ENCODE results near the gene PLEKHG4.

The PLEKHG4 gene

DNA sequence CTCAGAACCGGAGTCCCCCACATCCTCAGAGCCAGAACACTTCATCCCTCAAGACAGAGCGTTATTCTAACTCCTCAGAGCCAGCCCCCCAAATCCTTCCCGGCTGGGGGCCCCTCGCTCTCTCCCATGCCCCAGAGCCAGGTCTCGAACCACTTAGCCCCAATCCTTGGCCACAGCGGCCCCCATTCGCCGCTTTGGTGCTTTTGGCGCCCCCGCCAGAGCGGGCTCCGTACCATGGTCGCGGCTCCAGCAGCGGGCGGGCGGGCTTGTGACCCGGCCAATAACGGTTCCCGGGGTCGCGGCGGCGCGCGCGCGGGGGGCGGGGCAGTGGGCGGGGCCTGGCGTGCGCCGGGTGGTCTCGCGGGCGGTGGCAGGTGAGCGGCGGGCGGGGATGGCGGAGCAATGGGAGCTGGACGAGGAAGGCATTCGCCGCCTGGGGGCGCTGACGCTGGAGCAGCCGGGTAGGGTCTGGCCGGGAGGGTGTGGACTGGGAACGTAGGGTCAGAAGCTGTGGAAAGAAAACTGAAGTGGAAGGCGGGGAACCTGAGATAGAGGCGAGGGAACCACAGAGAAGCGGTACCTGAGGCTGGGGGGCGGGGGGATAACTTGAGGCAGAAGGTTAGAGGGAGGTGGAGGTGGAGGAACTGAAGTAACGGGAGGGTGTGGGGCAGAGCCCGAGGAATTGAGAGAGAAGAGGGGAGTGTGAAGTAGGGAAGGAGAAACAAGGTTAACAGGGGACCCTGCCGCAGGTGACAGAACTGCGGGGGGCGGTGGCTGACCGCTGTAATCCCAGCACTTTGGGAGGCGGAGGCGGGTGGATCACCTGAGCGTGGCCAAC, 47.4 kb downstream of the PLEKHG4 start, which contains the start of the genes KCTD19 and LRRC36:
TSS of gene KCTD19 (minus strand) at position 270 of the 838 bp plus-strand sequence. CDS start at position 236, 34 bp downstream.
TSS of gene LRRC36 (plus strand) at position 344 of the 838 bp plus-strand sequence. CDS start at position 392, 48 bp downstream.
- DNase-seq (ENCODE audit: low spot score), result peak; percentile 80

DNA sequence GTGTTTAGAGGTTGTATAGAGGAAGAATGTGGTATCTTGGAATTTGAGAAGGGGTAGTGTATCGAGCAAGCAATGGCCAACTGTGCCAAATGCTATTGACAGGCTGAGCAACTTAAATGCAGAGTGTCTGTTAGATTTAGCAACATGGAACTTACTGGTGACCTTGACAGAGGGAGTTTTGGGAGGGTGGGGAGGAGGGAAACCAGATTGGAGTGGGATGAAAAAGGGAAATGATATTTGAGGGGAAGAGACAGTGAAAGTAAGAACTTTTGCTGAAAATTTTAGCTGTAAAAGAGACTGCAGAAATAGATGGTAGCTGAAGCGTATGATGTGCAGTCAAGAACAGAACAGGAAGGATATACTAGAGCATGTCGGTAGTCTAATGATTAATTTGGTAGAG, 48.4 kb downstream of the PLEKHG4 start:
- DNase-seq (ENCODE audit: low spot score), result peak; percentile 16

DNA sequence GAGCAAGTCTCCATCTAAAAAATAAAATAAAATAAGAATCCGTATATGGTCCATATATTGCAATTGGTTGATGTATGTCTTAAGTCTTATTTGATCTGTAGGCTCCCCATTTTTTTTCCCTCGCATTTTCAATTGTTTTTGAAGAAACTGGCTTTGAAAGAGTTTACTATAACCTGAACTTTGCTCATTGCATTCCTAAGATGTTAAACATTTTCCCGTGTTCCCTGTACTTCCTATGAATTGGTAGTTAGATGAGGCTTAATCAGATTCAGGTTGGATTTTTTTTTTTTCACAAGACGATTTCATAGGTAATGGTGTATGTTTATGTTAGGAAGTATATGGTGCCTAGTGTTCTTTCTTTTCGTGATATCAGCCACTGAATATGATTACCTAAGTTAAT, 50.6 kb downstream of the PLEKHG4 start:
- DNase-seq (ENCODE audit: low spot score), result no peak

DNA sequence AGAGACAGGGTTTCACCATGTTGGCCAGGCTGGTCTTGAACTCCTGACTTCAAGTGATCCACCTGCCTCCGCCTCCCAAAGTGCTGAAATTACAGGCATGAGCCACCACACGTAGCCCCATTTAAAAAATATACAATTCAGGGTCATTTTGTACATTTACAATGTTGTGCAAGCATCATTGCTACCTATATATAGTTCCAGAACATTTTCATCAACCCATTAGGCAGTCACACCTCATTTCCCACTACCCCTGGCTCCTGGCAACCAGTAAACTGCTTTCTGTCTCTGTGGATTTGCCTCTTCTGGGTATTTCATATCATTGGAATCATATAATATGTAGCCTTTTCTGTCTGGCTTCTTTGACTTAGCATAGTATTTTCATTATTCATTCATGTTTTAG, 54.0 kb downstream of the PLEKHG4 start:
- DNase-seq (ENCODE audit: low spot score), result no peak

DNA sequence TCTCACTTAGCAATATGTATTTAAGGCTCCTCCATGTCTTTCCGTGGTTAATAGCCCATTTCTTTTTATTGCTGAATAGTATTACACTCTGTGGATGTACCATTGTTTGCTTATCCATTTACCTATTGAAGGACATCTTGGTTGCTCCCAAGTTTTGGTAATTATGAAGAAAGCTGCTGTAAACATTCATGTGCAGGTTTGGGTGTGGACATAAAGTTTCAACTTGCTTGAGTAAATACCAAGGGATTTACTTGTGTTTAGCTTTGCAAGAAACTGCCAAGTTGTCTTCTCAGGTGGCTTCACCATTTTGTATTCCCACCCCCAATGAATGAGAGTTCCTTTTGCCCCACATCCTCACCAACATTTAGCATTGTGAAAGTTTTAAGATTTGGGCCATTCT, 56.8 kb downstream of the PLEKHG4 start:
- no peak for DNase-seq (ENCODE audit: low spot score)

DNA sequence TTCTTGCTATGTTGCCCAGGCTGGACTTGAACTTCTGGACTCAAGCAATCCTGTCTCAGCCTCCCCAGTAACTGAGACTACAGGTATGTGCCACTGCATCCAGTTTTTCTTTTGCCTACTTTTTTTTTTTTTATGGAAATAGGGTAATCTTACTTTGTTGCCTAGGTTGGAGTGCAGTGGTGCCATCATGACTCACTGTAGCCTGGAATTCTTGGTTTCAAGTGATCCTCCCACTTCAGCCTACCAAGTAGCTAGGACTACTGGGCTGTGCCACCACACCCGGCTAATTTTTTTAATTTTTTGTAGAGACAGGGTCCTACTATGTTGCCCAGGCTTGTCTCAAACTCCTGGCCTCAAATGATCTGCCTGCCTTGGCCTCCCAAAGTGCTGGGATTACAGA, 57.3 kb downstream of the PLEKHG4 start:
- DNase-seq (ENCODE audit: low spot score), result no peak

All from germinal center (tissue), 1 donor.